Activated naive CD8-positive, alpha-beta T cell treated with anti-CD3 and anti-CD28 coated beads, Interleukin-2, amount 50 U/mL, for 24 hours (primary cell): ENCODE results near the gene GFPT2.
A peak's percentile ranks its signal among the peaks of the same experiment; 100 is the strongest.

ENCODE experiments used
- ATAC-seq: fragments of 150-1000 bp; cut with Tn5 transposase; one replicate; pipeline ENCODE4 v1.10.0; 2021
- DNase-seq: peaks from one replicate; pipeline ENCODE4 v3.0.0; 2021
- H3K27ac Mint-ChIP-seq: one replicate; pipeline ENCODE4 v1.8.0; 2021; ENCODE audit warnings: mild to moderate bottlenecking, mixed read lengths
- H3K27me3 Mint-ChIP-seq: one replicate; pipeline ENCODE4 v1.8.0; 2021; ENCODE audit warnings: mixed read lengths
- H3K36me3 Mint-ChIP-seq: one replicate; pipeline ENCODE4 v1.8.0; 2021; ENCODE audit warnings: low read depth, mixed read lengths
- H3K4me1 Mint-ChIP-seq: one replicate; pipeline ENCODE4 v1.8.0; 2021; ENCODE audit warnings: mixed read lengths
- H3K4me3 Mint-ChIP-seq: one replicate; pipeline ENCODE4 v1.8.0; 2021; ENCODE audit warnings: mild to moderate bottlenecking, moderate library complexity, mixed read lengths
- H3K9me3 Mint-ChIP-seq: one replicate; pipeline ENCODE4 v1.8.0; 2021; ENCODE audit warnings: mixed read lengths

GFPT2 gene

GRCh38 chr5:180326989-180327565 is 26.1 kb downstream of the GFPT2 start:
- ATAC-seq (no peak), DNase-seq (no peak)
- no peaks in the 10 kb centered on the region for H3K36me3 Mint-ChIP-seq
- H3K27me3 Mint-ChIP-seq = peaks cover 3% of the 10 kb centered on the region
- H3K4me1 Mint-ChIP-seq = no peaks in the 10 kb centered on the region
- no peak overlapping the region for H3K27ac Mint-ChIP-seq
- no peaks in the 10 kb centered on the region for H3K9me3 Mint-ChIP-seq
- no peak overlapping the region for H3K4me3 Mint-ChIP-seq

GRCh38 chr5:180324601-180324950 is 28.6 kb downstream of the GFPT2 start:
- H3K4me3 Mint-ChIP-seq = no peak overlapping the region
- H3K9me3 Mint-ChIP-seq = no peaks in the 10 kb centered on the region
- no peaks in the 10 kb centered on the region for H3K4me1 Mint-ChIP-seq
- no peaks in the 10 kb centered on the region for H3K36me3 Mint-ChIP-seq
- no peak overlapping the region for H3K27ac Mint-ChIP-seq
- no peak for ATAC-seq
- H3K27me3 Mint-ChIP-seq = no peaks in the 10 kb centered on the region
- no peak for DNase-seq

- no peak overlapping the region for H3K27ac Mint-ChIP-seq
- no peaks in the 10 kb centered on the region for H3K4me1 Mint-ChIP-seq
- ATAC-seq = no peak
- DNase-seq = no peak
- H3K9me3 Mint-ChIP-seq = no peaks in the 10 kb centered on the region
- H3K36me3 Mint-ChIP-seq = no peaks in the 10 kb centered on the region
- no peak overlapping the region for H3K4me3 Mint-ChIP-seq
- H3K27me3 Mint-ChIP-seq = no peaks in the 10 kb centered on the region
Observed at GRCh38 chr5:180323941-180324600, 29.1 kb downstream of the GFPT2 start.

- Mint-ChIP-seq H3K4me1 (no peaks in the 10 kb centered on the region), H3K27me3 (peaks cover under 1% of the 10 kb centered on the region)
- ATAC-seq = no peak
Observed at GRCh38 chr5:180323160-180323559, 30.0 kb downstream of the GFPT2 start.

GRCh38 chr5:180318456-180319089 is 34.6 kb downstream of the GFPT2 start:
- DNase-seq (no peak), ATAC-seq (no peak)
- Mint-ChIP-seq H3K36me3 (no peaks in the 10 kb centered on the region), H3K4me3 (no peak overlapping the region), H3K4me1 (no peaks in the 10 kb centered on the region), H3K27me3 (peaks cover 6% of the 10 kb centered on the region), H3K9me3 (no peaks in the 10 kb centered on the region), H3K27ac (no peak overlapping the region)

More at GRCh38 chr5:180323160-180323559, 30.0 kb downstream of the GFPT2 start:
- H3K4me3 Mint-ChIP-seq = no peak overlapping the region
- H3K36me3 Mint-ChIP-seq = no peaks in the 10 kb centered on the region
- no peaks in the 10 kb centered on the region for H3K9me3 Mint-ChIP-seq
- no peak for DNase-seq
- no peak overlapping the region for H3K27ac Mint-ChIP-seq

GRCh38 chr5:180316586-180316985 is 36.5 kb downstream of the GFPT2 start:
- DNase-seq (no peak), ATAC-seq (no peak)
- Mint-ChIP-seq H3K9me3 (no peaks in the 10 kb centered on the region), H3K36me3 (no peaks in the 10 kb centered on the region), H3K27me3 (peaks cover 6% of the 10 kb centered on the region), H3K4me3 (no peak overlapping the region), H3K27ac (no peak overlapping the region), H3K4me1 (no peaks in the 10 kb centered on the region)

GRCh38 chr5:180315762-180316212 is 37.3 kb downstream of the GFPT2 start:
- H3K9me3 Mint-ChIP-seq = no peaks in the 10 kb centered on the region
- peaks cover 6% of the 10 kb centered on the region for H3K27me3 Mint-ChIP-seq
- H3K4me3 Mint-ChIP-seq = no peak overlapping the region
- no peak overlapping the region for H3K27ac Mint-ChIP-seq
- no peaks in the 10 kb centered on the region for H3K36me3 Mint-ChIP-seq
- ATAC-seq (peak; percentile 71), DNase-seq (peak; percentile 81)
- no peaks in the 10 kb centered on the region for H3K4me1 Mint-ChIP-seq

- Mint-ChIP-seq H3K4me3 (peak overlapping the region; percentile 46), H3K9me3 (no peaks in the 10 kb centered on the region), H3K27me3 (peaks cover 6% of the 10 kb centered on the region), H3K4me1 (no peaks in the 10 kb centered on the region), H3K36me3 (no peaks in the 10 kb centered on the region), H3K27ac (no peak overlapping the region)
- ATAC-seq (peak; percentile 81), DNase-seq (peak; percentile 54)
Observed at GRCh38 chr5:180313677-180314505, 39.2 kb downstream of the GFPT2 start.

GRCh38 chr5:180311216-180311615 is 41.9 kb downstream of the GFPT2 start:
- Mint-ChIP-seq H3K4me3 (no peak overlapping the region), H3K36me3 (no peaks in the 10 kb centered on the region), H3K9me3 (no peaks in the 10 kb centered on the region), H3K27me3 (peaks cover 3% of the 10 kb centered on the region), H3K27ac (no peak overlapping the region), H3K4me1 (no peaks in the 10 kb centered on the region)
- no peak for DNase-seq
- no peak for ATAC-seq

- Mint-ChIP-seq H3K27ac (no peak overlapping the region), H3K27me3 (no peaks in the 10 kb centered on the region), H3K9me3 (no peaks in the 10 kb centered on the region), H3K4me1 (no peaks in the 10 kb centered on the region), H3K4me3 (no peak overlapping the region), H3K36me3 (no peaks in the 10 kb centered on the region)
- ATAC-seq = no peak
- DNase-seq = no peak
Observed at GRCh38 chr5:180306796-180307195, 46.3 kb downstream of the GFPT2 start.

- DNase-seq = no peak
- ATAC-seq = no peak
- H3K4me1 Mint-ChIP-seq = no peaks in the 10 kb centered on the region
- H3K36me3 Mint-ChIP-seq = no peaks in the 10 kb centered on the region
- no peaks in the 10 kb centered on the region for H3K9me3 Mint-ChIP-seq
- no peak overlapping the region for H3K27ac Mint-ChIP-seq
- H3K27me3 Mint-ChIP-seq = no peaks in the 10 kb centered on the region
- H3K4me3 Mint-ChIP-seq = no peak overlapping the region
Observed at GRCh38 chr5:180305481-180305880, 47.7 kb downstream of the GFPT2 start.

GRCh38 chr5:180304431-180305375 is 48.4 kb downstream of the GFPT2 start:
- ATAC-seq = no peak
- no peak for DNase-seq
- H3K9me3 Mint-ChIP-seq = no peaks in the 10 kb centered on the region
- H3K4me1 Mint-ChIP-seq = no peaks in the 10 kb centered on the region
- no peaks in the 10 kb centered on the region for H3K27me3 Mint-ChIP-seq
- no peaks in the 10 kb centered on the region for H3K36me3 Mint-ChIP-seq
- no peak overlapping the region for H3K4me3 Mint-ChIP-seq
- no peak overlapping the region for H3K27ac Mint-ChIP-seq

GRCh38 chr5:180304016-180304292 is 49.2 kb downstream of the GFPT2 start:
- ATAC-seq = no peak
- Mint-ChIP-seq H3K4me3 (no peak overlapping the region), H3K36me3 (no peaks in the 10 kb centered on the region), H3K4me1 (no peaks in the 10 kb centered on the region), H3K9me3 (no peaks in the 10 kb centered on the region), H3K27ac (no peak overlapping the region), H3K27me3 (no peaks in the 10 kb centered on the region)
- no peak for DNase-seq
